HL-60 (cell line): ENCODE data around the gene SYNPO2.

ENCODE experiments used
- DNase-seq, 2 experiments: peaks; one replicate each; pipeline ENCODE4 v3.0.0-alpha.2; 2010 to 2020; ENCODE audit warnings: low read depth in 1 of 2, low spot score in 1 of 2
- H3K27ac ChIP-seq: fragments of 250-450 bp; sonication (Bioruptor Pico); replicated peaks from 2 replicates; pipeline ENCODE4 v1.5.1; 2020; ENCODE audit warnings: mild to moderate bottlenecking, moderate library complexity
- H3K27me3 ChIP-seq: fragments of 250-450 bp; sonication (Bioruptor Pico); 2 replicates; pipeline ENCODE4 v1.5.1; 2021; ENCODE audit warnings: mild to moderate bottlenecking, moderate library complexity; ENCODE audit not compliant: insufficient read depth, poor library complexity, severe bottlenecking
- H3K4me3 ChIP-seq: replicated peaks from 2 replicates; pipeline ENCODE4 v1.5.1; 2011; ENCODE audit warnings: mild to moderate bottlenecking, control low read depth, low read length; ENCODE audit not compliant: insufficient read depth
- GABPA ChIP-seq: IDR thresholded peaks from 2 replicates; pipeline ENCODE4 v1.6.1; 2012; ENCODE audit warnings: low read depth
- POLR2AphosphoS5 ChIP-seq: IDR thresholded peaks from 2 replicates; pipeline ENCODE4 v1.6.1; 2012; ENCODE audit warnings: low read depth
- SPI1 ChIP-seq: IDR thresholded peaks from 2 replicates; pipeline ENCODE4 v1.6.1; 2012; ENCODE audit warnings: low read depth, mild to moderate bottlenecking, borderline replicate concordance
- TF ChIP-seq, protein P1 (sequence below): IDR thresholded peaks from 2 replicates; pipeline ENCODE4 v1.6.1; 2012; ENCODE audit warnings: low read depth; ENCODE audit not compliant: insufficient replicate concordance
- TF ChIP-seq, protein P2 (sequence below): IDR thresholded peaks from one replicate; pipeline ENCODE4 v1.5.1; 2011; ENCODE audit warnings: low read length, control low read depth, inconsistent platforms; ENCODE audit not compliant: insufficient read depth

SYNPO2 gene

DNA sequence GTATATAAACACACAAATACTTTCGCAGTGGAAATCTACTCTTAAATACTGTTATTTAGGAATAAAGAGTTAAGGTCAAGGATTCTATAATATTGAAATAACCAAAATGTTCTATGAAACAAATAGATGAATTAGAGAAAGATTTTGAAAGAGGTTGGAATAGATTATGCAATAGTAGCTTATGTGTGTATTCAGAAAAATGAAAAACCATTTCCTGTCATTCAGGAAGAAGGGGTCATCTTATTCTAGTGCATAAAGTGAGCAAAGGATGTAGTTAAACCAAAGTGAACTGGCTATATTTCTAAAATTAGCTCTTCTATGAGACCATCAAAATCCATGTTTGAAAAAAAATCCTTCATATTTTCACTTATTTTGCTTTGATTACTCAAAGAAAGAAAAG, 217.0 kb downstream of the SYNPO2 start:
- DNase-seq, result no peak
- Histone ChIP-seq H3K4me3 (no peak overlapping the region), H3K27me3 (no peaks in the 10 kb centered on the region), H3K27ac (no peak overlapping the region)
- TF ChIP-seq GABPA (no peak), POLR2AphosphoS5 (no peak), SPI1 (no peak)
- TF ChIP-seq, protein P1, sequence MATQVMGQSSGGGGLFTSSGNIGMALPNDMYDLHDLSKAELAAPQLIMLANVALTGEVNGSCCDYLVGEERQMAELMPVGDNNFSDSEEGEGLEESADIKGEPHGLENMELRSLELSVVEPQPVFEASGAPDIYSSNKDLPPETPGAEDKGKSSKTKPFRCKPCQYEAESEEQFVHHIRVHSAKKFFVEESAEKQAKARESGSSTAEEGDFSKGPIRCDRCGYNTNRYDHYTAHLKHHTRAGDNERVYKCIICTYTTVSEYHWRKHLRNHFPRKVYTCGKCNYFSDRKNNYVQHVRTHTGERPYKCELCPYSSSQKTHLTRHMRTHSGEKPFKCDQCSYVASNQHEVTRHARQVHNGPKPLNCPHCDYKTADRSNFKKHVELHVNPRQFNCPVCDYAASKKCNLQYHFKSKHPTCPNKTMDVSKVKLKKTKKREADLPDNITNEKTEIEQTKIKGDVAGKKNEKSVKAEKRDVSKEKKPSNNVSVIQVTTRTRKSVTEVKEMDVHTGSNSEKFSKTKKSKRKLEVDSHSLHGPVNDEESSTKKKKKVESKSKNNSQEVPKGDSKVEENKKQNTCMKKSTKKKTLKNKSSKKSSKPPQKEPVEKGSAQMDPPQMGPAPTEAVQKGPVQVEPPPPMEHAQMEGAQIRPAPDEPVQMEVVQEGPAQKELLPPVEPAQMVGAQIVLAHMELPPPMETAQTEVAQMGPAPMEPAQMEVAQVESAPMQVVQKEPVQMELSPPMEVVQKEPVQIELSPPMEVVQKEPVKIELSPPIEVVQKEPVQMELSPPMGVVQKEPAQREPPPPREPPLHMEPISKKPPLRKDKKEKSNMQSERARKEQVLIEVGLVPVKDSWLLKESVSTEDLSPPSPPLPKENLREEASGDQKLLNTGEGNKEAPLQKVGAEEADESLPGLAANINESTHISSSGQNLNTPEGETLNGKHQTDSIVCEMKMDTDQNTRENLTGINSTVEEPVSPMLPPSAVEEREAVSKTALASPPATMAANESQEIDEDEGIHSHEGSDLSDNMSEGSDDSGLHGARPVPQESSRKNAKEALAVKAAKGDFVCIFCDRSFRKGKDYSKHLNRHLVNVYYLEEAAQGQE, result no peak
- TF ChIP-seq, protein P2, sequence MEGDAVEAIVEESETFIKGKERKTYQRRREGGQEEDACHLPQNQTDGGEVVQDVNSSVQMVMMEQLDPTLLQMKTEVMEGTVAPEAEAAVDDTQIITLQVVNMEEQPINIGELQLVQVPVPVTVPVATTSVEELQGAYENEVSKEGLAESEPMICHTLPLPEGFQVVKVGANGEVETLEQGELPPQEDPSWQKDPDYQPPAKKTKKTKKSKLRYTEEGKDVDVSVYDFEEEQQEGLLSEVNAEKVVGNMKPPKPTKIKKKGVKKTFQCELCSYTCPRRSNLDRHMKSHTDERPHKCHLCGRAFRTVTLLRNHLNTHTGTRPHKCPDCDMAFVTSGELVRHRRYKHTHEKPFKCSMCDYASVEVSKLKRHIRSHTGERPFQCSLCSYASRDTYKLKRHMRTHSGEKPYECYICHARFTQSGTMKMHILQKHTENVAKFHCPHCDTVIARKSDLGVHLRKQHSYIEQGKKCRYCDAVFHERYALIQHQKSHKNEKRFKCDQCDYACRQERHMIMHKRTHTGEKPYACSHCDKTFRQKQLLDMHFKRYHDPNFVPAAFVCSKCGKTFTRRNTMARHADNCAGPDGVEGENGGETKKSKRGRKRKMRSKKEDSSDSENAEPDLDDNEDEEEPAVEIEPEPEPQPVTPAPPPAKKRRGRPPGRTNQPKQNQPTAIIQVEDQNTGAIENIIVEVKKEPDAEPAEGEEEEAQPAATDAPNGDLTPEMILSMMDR, result no peak

DNA sequence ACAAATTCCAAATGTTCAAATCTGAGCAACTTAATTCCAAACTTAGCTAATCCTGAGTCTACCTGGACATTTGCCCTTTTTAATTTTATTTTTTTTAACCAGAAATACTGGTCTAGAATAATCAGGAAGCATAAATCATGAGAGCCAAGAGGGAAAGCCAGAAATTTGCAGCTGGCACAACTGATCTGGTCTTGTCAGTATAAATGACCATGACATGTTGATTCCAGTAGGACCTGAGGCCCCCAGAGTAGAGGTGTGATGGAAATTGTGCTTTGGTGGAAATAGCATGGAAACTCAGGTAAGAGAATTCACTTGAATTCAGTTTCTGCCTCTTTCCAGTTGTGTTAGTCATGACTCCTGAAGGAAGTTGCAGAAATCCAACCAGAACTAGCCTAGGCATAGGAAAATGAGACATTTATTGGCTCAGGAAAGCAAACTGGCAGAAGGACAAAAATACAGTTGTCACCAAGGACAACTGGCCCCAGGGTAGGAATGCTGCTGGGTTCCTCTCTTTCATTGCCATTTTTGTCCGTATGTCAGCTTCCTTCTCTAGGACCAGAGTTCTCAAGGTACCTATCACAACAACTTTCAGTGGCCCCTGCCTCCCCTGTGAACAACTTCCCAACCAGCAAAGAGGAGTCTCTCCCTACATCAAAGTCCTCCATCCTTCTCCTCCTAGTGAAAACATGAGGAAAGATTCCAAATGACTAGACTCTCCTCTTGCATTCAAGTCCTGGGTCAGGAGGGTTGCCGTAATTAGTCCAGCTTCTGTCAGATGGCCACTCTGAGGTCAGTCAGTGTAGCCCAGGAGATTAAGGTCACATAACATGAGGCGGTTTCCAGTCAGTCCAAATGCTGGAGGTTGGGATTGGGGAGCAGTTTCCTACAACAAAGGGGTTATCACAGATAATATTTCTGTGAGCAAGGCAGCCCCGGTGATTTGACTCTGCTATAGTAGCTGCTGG, 217.7 kb downstream of the SYNPO2 start:
- H3K27ac ChIP-seq, result no peak overlapping the region
- H3K27me3 ChIP-seq, result no peaks in the 10 kb centered on the region
- DNase-seq, result no peak

DNA sequence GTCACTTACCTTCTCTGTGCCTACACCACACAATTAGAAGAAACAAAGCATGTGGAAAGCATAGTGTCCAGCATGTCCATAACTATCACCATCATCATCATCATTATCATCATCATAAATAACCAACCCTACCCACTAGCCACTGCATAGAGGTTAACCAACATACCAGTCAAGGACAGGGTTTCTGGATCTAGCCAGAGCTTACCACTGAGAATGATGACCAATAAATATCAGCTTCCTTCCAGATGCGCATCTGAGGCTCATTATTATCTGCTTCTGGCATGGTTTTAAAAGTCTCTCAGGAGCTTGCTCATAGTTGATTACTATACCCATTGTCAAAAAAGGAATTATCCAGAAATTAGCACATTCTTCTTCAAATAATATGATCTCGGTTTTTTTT, 221.5 kb downstream of the SYNPO2 start:
- no peak overlapping the region for H3K4me3 ChIP-seq
- H3K27ac ChIP-seq, result no peak overlapping the region
- no peak for DNase-seq
- no peaks in the 10 kb centered on the region for H3K27me3 ChIP-seq
- TF ChIP-seq, protein P1, result no peak
- TF ChIP-seq GABPA, result no peak
- TF ChIP-seq, protein P2, result no peak
- TF ChIP-seq SPI1, result no peak
- TF ChIP-seq POLR2AphosphoS5, result no peak

More for the DNA sequence above, 217.7 kb downstream of the SYNPO2 start:
- TF ChIP-seq, protein P2, result no peak
- no peak for TF ChIP-seq GABPA
- TF ChIP-seq SPI1, result no peak
- TF ChIP-seq, protein P1, result no peak
- TF ChIP-seq POLR2AphosphoS5, result no peak
- H3K4me3 ChIP-seq, result no peak overlapping the region
